GM12891 (cell line): Measurements from ENCODE around the gene HIPK2.

Experiments used
- DNase-seq: peaks from one replicate; pipeline ENCODE4 v3.0.0; 2011; ENCODE audit warnings: low spot score; ENCODE audit not compliant: insufficient read length
- FAIRE-seq: peaks from 2 replicates; lab custom pipeline; 2011; peaks lifted over from hg19 to GRCh38; lab: Jason Lieb, UNC
- PAX5 ChIP-seq: IDR thresholded peaks from 2 replicates; pipeline ENCODE4 v1.6.1; 2011; ENCODE audit warnings: low read length, moderate library complexity, mild to moderate bottlenecking; ENCODE audit not compliant: insufficient read depth, severe bottlenecking
- POLR2A ChIP-seq: IDR thresholded peaks from 2 replicates; pipeline ENCODE4 v1.6.1; 2011; ENCODE audit warnings: low read depth, low read length, control low read depth
- POLR2AphosphoS5 ChIP-seq: IDR thresholded peaks from 2 replicates; pipeline ENCODE4 v1.6.1; 2011; ENCODE audit warnings: low read depth, low read length, control low read depth
- POU2F2 ChIP-seq: IDR thresholded peaks from 2 replicates; pipeline ENCODE4 v1.6.1; 2011; ENCODE audit warnings: low read depth, mild to moderate bottlenecking, control low read depth, low read length, moderate library complexity
- SPI1 ChIP-seq: IDR thresholded peaks from 2 replicates; pipeline ENCODE4 v1.6.1; 2011; ENCODE audit warnings: low read depth, low read length, control low read depth
- TAF1 ChIP-seq: IDR thresholded peaks from 2 replicates; pipeline ENCODE4 v1.6.1; 2011; ENCODE audit warnings: low read depth, low read length, control low read depth

HIPK2 gene

GRCh38 chr7:139720186-139720585 is 57.6 kb downstream of the HIPK2 start:
- no peak for FAIRE-seq
- TF ChIP-seq POLR2A: no peak
- no peak for TF ChIP-seq POU2F2
- TF ChIP-seq POLR2AphosphoS5: no peak
- no peak for TF ChIP-seq TAF1
- no peak for TF ChIP-seq PAX5
- no peak for TF ChIP-seq SPI1

GRCh38 chr7:139718859-139719258 is 58.9 kb downstream of the HIPK2 start:
- TF ChIP-seq PAX5 (no peak), TAF1 (no peak), POLR2A (no peak), SPI1 (no peak), POLR2AphosphoS5 (no peak), POU2F2 (no peak)
- no peak for DNase-seq
- no peak for FAIRE-seq

More at GRCh38 chr7:139720186-139720585, 57.6 kb downstream of the HIPK2 start:
- no peak for DNase-seq

GRCh38 chr7:139718141-139718540 is 59.7 kb downstream of the HIPK2 start:
- TF ChIP-seq POU2F2 (no peak), POLR2AphosphoS5 (no peak), POLR2A (no peak), PAX5 (no peak), SPI1 (no peak), TAF1 (no peak)
- FAIRE-seq: no peak
- DNase-seq: no peak

GRCh38 chr7:139716156-139716942 is 61.4 kb downstream of the HIPK2 start:
- DNase-seq (no peak), FAIRE-seq (no peak)
- no peak for TF ChIP-seq PAX5
- no peak for TF ChIP-seq TAF1
- no peak for TF ChIP-seq POU2F2
- no peak for TF ChIP-seq POLR2A

- FAIRE-seq (no peak), DNase-seq (no peak)
- no peak for TF ChIP-seq SPI1
- no peak for TF ChIP-seq PAX5
- no peak for TF ChIP-seq POLR2AphosphoS5
- TF ChIP-seq POLR2A: no peak
- no peak for TF ChIP-seq POU2F2
- no peak for TF ChIP-seq TAF1
Measured at GRCh38 chr7:139715194-139715815, 62.5 kb downstream of the HIPK2 start.

GRCh38 chr7:139714163-139714901 is 63.5 kb downstream of the HIPK2 start:
- peak; percentile 67 for DNase-seq
- TF ChIP-seq POLR2AphosphoS5 (peak; percentile 45), POLR2A (peak; percentile 62; the same call in 1 of the 2 replicates), PAX5 (no peak), SPI1 (no peak)
- FAIRE-seq: peak; percentile 93

- DNase-seq: no peak
- no peak for TF ChIP-seq PAX5
- no peak for TF ChIP-seq TAF1
- TF ChIP-seq POU2F2: no peak
- no peak for TF ChIP-seq SPI1
- no peak for TF ChIP-seq POLR2AphosphoS5
- TF ChIP-seq POLR2A: no peak
- no peak for FAIRE-seq
Measured at GRCh38 chr7:139713526-139714162, 64.2 kb downstream of the HIPK2 start.

- no peak for FAIRE-seq
Measured at GRCh38 chr7:139713061-139713460, 64.7 kb downstream of the HIPK2 start.

More at GRCh38 chr7:139713061-139713460, 64.7 kb downstream of the HIPK2 start:
- no peak for DNase-seq
- no peak for TF ChIP-seq SPI1
- no peak for TF ChIP-seq POLR2A
- TF ChIP-seq TAF1: no peak
- TF ChIP-seq PAX5: no peak
- TF ChIP-seq POLR2AphosphoS5: no peak
- no peak for TF ChIP-seq POU2F2
